ENCODE data around the gene ENPP3. TPM values are rescaled to one million over a fixed set of nuclear protein-coding genes. Genes with fewer than 3 reads are reported as not detected.

The ENPP3 gene
- polyA plus RNA-seq, 3 donors = not detected

DNA sequence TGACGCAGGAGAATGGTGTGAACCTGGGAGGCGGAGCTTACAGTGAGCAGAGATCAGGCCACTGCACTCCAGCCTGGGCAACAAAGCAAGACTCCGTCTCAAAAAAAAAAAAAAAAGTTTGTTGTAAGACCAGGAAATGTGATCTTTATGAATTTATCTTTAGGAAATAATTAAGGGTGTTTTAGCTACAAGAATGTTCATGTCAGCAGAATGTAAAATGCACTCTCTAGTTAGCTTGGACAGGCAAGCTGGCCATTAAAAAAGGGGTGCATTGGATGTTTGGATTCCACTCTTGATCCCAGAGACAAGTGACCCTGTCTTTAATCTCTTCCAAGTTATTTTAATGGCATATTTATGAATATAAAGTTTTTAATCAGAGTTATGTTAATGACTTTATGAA is 19.6 kb downstream of the ENPP3 start:
- H3K9me3 Mint-ChIP-seq = peaks cover 0 to 4% (median 0%) of the 10 kb centered on the region in 7 donors
- Histone ChIP-seq H3K4me2 (replicated peaks; ENCODE audit: extremely low read depth, low read length, poor library complexity, severe bottlenecking) (no peak overlapping the region), H2AFZ (ENCODE audit: insufficient read depth, low read depth, low read length, poor library complexity, severe bottlenecking) (no peak overlapping the region), H3K4me1 (ENCODE audit: control insufficient read depth in 1 of 2, insufficient read depth in 2 of 2, low read length in 2 of 2) (no peaks in the 10 kb centered on the region), H3K27ac (ENCODE audit: low read depth in 1 of 2, low read length in 2 of 2) (no peak overlapping the region), H3K79me2 (ENCODE audit: insufficient read depth, low read length) (no peaks in the 10 kb centered on the region), H4K20me1 (ENCODE audit: insufficient read depth, low read length) (no peaks in the 10 kb centered on the region), H3K27me3 (ENCODE audit: control insufficient read depth in 2 of 2, insufficient read depth in 2 of 2, low read length in 2 of 2) (no peaks in the 10 kb centered on the region), H3K36me3 (replicated peaks in 1 of 2; ENCODE audit: control insufficient read depth in 1 of 2, insufficient read depth in 2 of 2, low read length in 2 of 2) (no peaks in the 10 kb centered on the region), H3K9ac (ENCODE audit: insufficient read depth, low read length, poor library complexity, severe bottlenecking) (no peak overlapping the region), H3K9me3 (replicated peaks in 1 of 2; ENCODE audit: control insufficient read depth in 1 of 2, insufficient read depth in 1 of 2, low read length in 2 of 2) (no peaks in the 10 kb centered on the region), H3K4me3 (replicated peaks in 1 of 3; ENCODE audit: low read depth in 2 of 3, low read length in 3 of 3) (no peak overlapping the region)
- WGBS (ENCODE audit: insufficient coverage) = 100% methylated on average over 3 of the region's 3 CpGs
- TF ChIP-seq, protein P1, sequence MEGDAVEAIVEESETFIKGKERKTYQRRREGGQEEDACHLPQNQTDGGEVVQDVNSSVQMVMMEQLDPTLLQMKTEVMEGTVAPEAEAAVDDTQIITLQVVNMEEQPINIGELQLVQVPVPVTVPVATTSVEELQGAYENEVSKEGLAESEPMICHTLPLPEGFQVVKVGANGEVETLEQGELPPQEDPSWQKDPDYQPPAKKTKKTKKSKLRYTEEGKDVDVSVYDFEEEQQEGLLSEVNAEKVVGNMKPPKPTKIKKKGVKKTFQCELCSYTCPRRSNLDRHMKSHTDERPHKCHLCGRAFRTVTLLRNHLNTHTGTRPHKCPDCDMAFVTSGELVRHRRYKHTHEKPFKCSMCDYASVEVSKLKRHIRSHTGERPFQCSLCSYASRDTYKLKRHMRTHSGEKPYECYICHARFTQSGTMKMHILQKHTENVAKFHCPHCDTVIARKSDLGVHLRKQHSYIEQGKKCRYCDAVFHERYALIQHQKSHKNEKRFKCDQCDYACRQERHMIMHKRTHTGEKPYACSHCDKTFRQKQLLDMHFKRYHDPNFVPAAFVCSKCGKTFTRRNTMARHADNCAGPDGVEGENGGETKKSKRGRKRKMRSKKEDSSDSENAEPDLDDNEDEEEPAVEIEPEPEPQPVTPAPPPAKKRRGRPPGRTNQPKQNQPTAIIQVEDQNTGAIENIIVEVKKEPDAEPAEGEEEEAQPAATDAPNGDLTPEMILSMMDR (IDR thresholded peaks at IDR 0.05) = no peak
- no peaks in the 10 kb centered on the region for H3K36me3 Mint-ChIP-seq
- intact Hi-C loops (cut with micrococcal nuclease) = no loop called here
- no peak for DNase-seq
- peaks cover 0 to 1% (median 0%) of the 10 kb centered on the region in 3 donors for H3K27me3 Mint-ChIP-seq (ENCODE audit: low read depth in 3 of 3)
- H3K4me3 Mint-ChIP-seq = no peak overlapping the region
- no peak overlapping the region for H3K27ac Mint-ChIP-seq
- peaks cover 4% of the 10 kb centered on the region for H3K4me1 Mint-ChIP-seq

DNA sequence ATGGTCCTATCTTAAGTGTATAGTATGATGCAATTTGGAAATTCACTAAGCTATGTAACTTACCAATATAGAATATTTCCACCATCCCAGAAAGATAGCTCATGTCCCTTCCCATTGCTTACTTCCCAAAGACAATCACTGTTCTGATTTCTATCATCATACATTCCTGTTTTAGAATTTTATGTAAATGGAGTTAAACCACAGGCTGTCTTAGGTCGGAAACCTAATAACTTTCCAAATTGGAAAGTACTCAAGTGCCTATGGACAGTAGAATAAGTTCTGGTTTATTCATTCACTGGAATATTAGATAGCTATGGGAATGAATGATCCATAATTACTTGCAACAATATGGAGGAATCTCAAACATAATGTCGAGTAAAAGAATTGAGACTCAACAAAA is 20.1 kb downstream of the ENPP3 start:
- no peak overlapping the region for H3K4me3 ChIP-seq (replicated peaks in 1 of 3; ENCODE audit: low read depth in 2 of 3, low read length in 3 of 3)
- H3K4me2 ChIP-seq (replicated peaks; ENCODE audit: extremely low read depth, low read length, poor library complexity, severe bottlenecking) = no peak overlapping the region
- intact Hi-C loops (cut with micrococcal nuclease) = no loop called here
- H2AFZ ChIP-seq (ENCODE audit: insufficient read depth, low read depth, low read length, poor library complexity, severe bottlenecking) = no peak overlapping the region
- no peaks in the 10 kb centered on the region for H3K9me3 ChIP-seq (replicated peaks in 1 of 2; ENCODE audit: control insufficient read depth in 1 of 2, insufficient read depth in 1 of 2, low read length in 2 of 2)
- Mint-ChIP-seq H3K4me1 (peaks cover 4% of the 10 kb centered on the region), H3K9me3 (peaks cover 0 to 4% (median 0%) of the 10 kb centered on the region in 7 donors), H3K27me3 (ENCODE audit: low read depth in 3 of 3) (peaks cover 0 to 1% (median 0%) of the 10 kb centered on the region in 3 donors), H3K4me3 (no peak overlapping the region), H3K27ac (no peak overlapping the region), H3K36me3 (no peaks in the 10 kb centered on the region)
- TF ChIP-seq, protein P1 (IDR thresholded peaks at IDR 0.05) = no peak
- H3K27me3 ChIP-seq (ENCODE audit: control insufficient read depth in 2 of 2, insufficient read depth in 2 of 2, low read length in 2 of 2) = no peaks in the 10 kb centered on the region
- no peaks in the 10 kb centered on the region for H3K79me2 ChIP-seq (ENCODE audit: insufficient read depth, low read length)
- H4K20me1 ChIP-seq (ENCODE audit: insufficient read depth, low read length) = no peaks in the 10 kb centered on the region
- H3K36me3 ChIP-seq (replicated peaks in 1 of 2; ENCODE audit: control insufficient read depth in 1 of 2, insufficient read depth in 2 of 2, low read length in 2 of 2) = no peaks in the 10 kb centered on the region
- no peaks in the 10 kb centered on the region for H3K4me1 ChIP-seq (ENCODE audit: control insufficient read depth in 1 of 2, insufficient read depth in 2 of 2, low read length in 2 of 2)
- no peak overlapping the region for H3K27ac ChIP-seq (ENCODE audit: low read depth in 1 of 2, low read length in 2 of 2)
- WGBS (ENCODE audit: insufficient coverage) = no CpG with 5 or more reads among the region's 2 CpGs
- DNase-seq = no peak
- H3K9ac ChIP-seq (ENCODE audit: insufficient read depth, low read length, poor library complexity, severe bottlenecking) = no peak overlapping the region

All from CD14-positive monocyte (primary cell).